HEK293T (cell line): Measurements from ENCODE around the gene NFIA.

Source experiments
- ELF4 ChIP-seq: fragments of 450-650 bp; IDR thresholded peaks from 2 replicates; pipeline ENCODE4 v1.6.1; 2017; ENCODE audit warnings: antibody characterized with exemption
- HDGF ChIP-seq: fragments of 450-650 bp; IDR thresholded peaks from 2 replicates; pipeline ENCODE4 v1.6.1; 2017; ENCODE audit warnings: antibody characterized with exemption, borderline replicate concordance
- SP1 ChIP-seq: fragments of 450-650 bp; IDR thresholded peaks from 2 replicates; pipeline ENCODE4 v1.6.1; 2017
- TARDBP ChIP-seq: fragments of 450-650 bp; IDR thresholded peaks from 2 replicates; pipeline ENCODE4 v1.6.1; 2016

- TF ChIP-seq TARDBP (no peak), SP1 (no peak), ELF4 (no peak), HDGF (no peak)
Measured at GRCh38 chr1:61450454-61450853, 368.1 kb downstream of the NFIA start.
